ENCODE measurements around the gene FBXL19.
"Not testable (repeated sequence)": the region's sequence is repeated elsewhere in the genome, so short reads cannot be mapped to it uniquely, and the experiment has no call there.

FBXL19 gene

DNA sequence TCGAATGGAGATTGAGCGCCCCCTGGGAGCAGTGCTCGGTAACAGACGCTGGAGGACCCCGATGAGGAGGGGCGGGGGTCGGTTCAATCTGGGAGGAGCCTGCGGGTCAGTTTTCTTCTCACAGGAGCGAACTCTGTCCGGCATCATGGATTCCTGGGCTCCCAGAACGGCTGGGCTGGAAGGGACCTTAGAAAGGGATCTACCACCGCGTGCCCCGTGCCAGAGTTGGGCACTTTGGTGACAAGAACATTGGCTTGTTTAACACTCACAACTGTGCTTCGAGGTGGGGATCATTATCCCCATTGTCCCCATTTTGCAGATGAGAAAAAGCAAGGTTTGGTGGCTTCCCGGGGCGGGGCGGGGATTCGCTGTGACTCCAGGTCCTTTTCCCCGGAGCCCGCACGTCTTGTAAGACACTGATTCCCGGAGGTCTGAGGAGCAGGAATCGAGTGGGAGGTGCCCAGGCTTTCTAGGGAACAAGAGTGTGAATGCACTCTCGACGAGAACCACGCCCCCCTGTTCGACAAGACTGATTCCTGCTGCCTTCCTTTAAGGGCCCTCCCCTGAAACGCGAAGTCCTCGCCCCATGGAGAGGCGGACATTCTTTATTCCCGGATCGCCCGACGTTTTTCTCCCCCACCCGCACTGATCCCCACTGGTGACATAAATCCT, 1.5 kb upstream of the FBXL19 start:
- DNase-seq (ENCODE audit: low spot score): peak; percentile 95

- DNase-seq (ENCODE audit: low spot score): peak; percentile 99
Measured at GRCh38 chr16:30922420-30922959, 882 bp upstream of the FBXL19 start.

GRCh38 chr16:30922960-30923535, 324 bp upstream of the FBXL19 start:
- peak; percentile 98 for DNase-seq (ENCODE audit: low spot score)

DNA sequence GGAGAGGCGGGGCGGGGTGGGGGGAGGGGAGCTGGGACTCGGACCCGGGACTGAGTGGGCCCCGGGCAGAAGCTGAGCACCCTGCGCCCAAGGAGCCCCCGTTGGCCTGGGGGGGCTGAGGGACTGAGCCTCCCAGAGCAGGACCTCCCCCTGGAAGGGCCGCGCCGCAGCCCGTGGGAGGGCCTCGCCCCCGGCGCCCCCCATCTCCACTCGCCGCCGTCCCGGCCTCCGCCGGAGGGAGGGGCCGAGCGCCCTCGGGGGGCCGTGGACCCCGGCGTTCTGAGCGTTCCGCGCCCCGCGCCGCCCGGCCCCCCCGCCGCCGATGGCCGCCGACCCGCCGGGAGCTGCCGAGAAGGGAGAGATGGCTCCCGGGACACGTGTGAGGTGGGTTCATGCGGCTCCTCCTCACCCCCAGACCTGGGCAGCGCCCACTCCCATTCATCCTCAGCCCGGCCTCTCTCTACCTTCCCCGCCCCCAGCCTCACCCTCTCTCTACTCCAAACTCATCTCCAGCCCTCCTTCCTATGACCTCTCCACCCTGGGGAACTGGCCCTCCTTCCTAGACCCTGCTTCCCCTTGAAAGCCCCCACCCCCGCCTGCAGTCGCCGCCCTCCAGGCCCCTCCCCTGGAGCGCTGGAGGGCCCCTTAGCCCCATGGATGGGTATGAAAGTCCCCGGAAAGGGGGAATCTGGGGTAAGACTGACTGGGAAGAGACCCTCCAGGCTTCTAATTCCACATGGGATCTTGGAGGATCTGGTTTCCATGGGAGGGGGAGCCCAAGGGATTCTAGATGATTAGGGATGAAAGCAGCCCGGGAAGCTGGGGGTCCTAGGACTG, 922 bp downstream of the FBXL19 start:
- DNase-seq (ENCODE audit: low spot score): no peak

GRCh38 chr16:30924913-30925631, 1.7 kb downstream of the FBXL19 start:
- no peak for DNase-seq (ENCODE audit: low spot score)

DNA sequence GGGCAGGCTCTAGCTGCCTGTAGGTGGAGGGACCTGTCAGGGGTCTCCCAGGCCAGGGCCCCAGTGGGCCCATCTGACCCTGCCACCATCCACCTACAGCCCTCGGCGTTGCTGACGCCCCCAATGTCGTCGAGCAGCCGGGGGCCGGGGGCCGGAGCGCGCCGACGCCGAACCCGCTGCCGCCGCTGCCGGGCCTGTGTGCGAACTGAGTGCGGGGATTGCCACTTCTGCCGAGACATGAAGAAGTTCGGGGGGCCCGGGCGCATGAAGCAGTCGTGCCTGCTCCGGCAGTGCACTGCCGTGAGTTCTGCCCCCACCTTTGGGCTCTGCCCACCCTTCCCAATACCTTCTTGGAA, 2.2 kb downstream of the FBXL19 start:
- DNase-seq (ENCODE audit: low spot score): no peak

- no peak for DNase-seq (ENCODE audit: low spot score)
Measured at GRCh38 chr16:30925995-30926811, 2.8 kb downstream of the FBXL19 start.

- DNase-seq (ENCODE audit: low spot score): no peak
Measured at GRCh38 chr16:30926937-30927788, 3.8 kb downstream of the FBXL19 start.

- peak; percentile 80 for DNase-seq (ENCODE audit: low spot score)
Measured at GRCh38 chr16:30927789-30928378, 4.5 kb downstream of the FBXL19 start.

DNA sequence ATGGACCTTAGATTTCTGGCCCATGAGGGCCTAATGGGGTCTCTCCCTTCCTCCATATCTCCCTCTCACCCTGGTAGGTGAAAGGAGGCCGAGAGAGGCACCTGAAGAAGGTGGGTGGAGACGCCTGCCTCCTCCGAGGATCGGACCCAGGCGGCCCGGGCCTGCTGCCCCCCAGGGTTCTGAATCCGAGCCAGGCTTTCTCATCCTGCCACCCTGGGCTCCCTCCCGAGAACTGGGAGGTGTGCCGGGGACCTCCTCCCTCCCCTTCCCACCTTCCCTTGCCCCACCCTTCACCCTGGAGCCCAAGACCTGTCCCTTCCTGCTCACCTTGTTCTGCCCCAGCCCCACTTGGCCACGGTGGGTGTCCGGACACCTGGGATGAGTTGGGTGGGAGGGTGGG, 5.0 kb downstream of the FBXL19 start:
- DNase-seq (ENCODE audit: low spot score): no peak

- no peak for DNase-seq (ENCODE audit: low spot score)
Measured at GRCh38 chr16:30929167-30929566, 5.8 kb downstream of the FBXL19 start.

- DNase-seq (ENCODE audit: low spot score): no peak
Measured at GRCh38 chr16:30930160-30930571, 6.8 kb downstream of the FBXL19 start.

GRCh38 chr16:30931068-30931650, 7.8 kb downstream of the FBXL19 start:
- no peak for DNase-seq (ENCODE audit: low spot score)

- DNase-seq (ENCODE audit: low spot score): peak; percentile 58
Measured at GRCh38 chr16:30934827-30935557, 11.6 kb downstream of the FBXL19 start.

DNA sequence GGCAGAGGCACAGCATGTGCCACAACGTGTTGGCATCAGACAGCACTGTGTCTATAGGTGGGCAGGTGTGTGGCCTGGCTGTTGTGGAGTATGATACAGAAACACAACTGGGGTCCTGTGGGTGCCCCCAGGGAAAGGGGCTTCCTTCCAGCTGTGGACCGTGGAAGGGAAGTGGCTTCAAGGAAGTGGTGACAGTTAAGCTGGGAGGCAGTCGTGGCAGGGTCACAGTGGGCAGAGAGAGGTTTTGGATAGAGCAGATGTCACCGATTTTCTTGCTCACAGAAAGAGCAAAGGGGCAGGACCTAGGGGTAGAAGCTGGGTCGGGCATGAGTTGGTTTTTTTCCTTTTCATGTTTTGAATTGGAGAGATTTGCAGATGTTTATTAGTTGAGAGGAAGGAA, 14.3 kb downstream of the FBXL19 start:
- DNase-seq (ENCODE audit: low spot score): no peak

- DNase-seq (ENCODE audit: low spot score): not testable (repeated sequence)
Measured at GRCh38 chr16:30939571-30939970, 16.2 kb downstream of the FBXL19 start.

- DNase-seq (ENCODE audit: low spot score): peak; percentile 81
Measured at GRCh38 chr16:30941600-30942425, 18.4 kb downstream of the FBXL19 start.

- DNase-seq (ENCODE audit: low spot score): no peak
Measured at GRCh38 chr16:30942426-30942806, 19.0 kb downstream of the FBXL19 start.

All from NAMALWA (cell line).